Inflammatory macrophage (primary cell): ENCODE results near the gene CT45A1.
A peak's percentile ranks its signal among the peaks of the same experiment; 100 is the strongest.
"Not testable (repeated sequence)": the region's sequence is repeated elsewhere in the genome, so short reads cannot be mapped to it uniquely, and the experiment has no call there.

Experiments used
- DNase-seq, 2 donors: peaks; one replicate each; pipeline ENCODE4 v3.0.0-alpha.2; 2020 to 2022
- total RNA-seq, 18 experiments: gene quantifications; one replicate each; lab custom pipeline; 2026; ENCODE audit warnings: mixed read lengths in 6 of 18, inconsistent platforms in 2 of 18; lab: John Stamatoyannopoulos, UW

The CT45A1 gene, protein sequence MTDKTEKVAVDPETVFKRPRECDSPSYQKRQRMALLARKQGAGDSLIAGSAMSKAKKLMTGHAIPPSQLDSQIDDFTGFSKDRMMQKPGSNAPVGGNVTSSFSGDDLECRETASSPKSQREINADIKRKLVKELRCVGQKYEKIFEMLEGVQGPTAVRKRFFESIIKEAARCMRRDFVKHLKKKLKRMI
- total RNA-seq = 0 reads per million in 18 experiments

- not testable (repeated sequence) for DNase-seq
These were observed at the start of gene CT45A1 for GRCh38 chrX:135713183-135713689. Gene CT45A1 (plus strand): TSS chrX:135713639. CDS start chrX:135718941, 5,302 bp downstream.

- DNase-seq = not testable (repeated sequence)
These were observed 40.5 kb upstream of the CT45A1 start for GRCh38 chrX:135672979-135673378.

DNA sequence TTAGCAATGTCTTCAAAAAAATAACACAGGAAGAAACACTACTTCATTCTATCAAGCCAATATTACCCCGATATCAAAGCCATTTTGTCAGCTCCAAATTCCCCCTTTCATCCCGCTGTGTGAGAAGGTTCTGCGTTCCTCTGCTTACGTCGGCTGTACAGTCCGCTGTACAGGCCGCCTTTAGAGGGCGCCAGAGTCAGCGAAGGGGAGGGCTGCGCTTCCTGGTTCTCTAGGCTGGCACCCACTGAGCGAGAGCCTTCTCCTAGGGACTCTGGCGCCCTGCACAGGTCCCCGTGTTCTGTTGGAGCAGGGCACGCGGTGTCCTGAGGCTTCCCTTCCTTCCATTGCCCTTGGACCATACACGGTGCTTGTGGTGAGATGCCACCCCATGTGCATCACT lies 25.3 kb upstream of the CT45A1 start:
- no peak for DNase-seq

- DNase-seq = no peak
These were observed 18.0 kb upstream of the CT45A1 start for GRCh38 chrX:135695471-135695870.

DNA sequence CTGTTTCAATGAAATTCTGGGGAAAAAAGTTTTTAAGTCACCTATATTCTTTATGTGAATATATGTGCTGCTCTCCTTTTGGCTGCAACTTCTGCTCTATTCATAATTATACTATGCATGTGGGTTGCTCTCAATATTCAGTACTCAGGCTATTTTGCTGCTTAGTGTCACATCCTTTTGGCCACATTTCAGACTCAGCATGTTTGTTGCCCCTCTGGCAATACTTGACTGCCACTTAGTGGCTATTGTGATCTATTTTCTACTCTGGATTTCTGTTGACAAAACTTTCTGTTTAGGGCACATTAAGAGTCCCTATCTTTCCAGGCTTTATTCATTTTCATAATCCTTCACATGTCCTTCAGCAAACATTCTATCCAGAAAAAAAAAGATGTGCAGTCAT lies 15.8 kb upstream of the CT45A1 start:
- DNase-seq = no peak

GRCh38 chrX:135698924-135699323 lies 14.5 kb upstream of the CT45A1 start:
- no peak for DNase-seq

- DNase-seq = peak; percentile 49 to 51
These were observed 5.6 kb upstream of the CT45A1 start for GRCh38 chrX:135707880-135708279.

GRCh38 chrX:135713795-135714194 lies 356 bp downstream of the CT45A1 start:
- no peak for DNase-seq

GRCh38 chrX:135734666-135735065 lies 21.2 kb downstream of the CT45A1 start:
- DNase-seq = not testable (repeated sequence)

DNA sequence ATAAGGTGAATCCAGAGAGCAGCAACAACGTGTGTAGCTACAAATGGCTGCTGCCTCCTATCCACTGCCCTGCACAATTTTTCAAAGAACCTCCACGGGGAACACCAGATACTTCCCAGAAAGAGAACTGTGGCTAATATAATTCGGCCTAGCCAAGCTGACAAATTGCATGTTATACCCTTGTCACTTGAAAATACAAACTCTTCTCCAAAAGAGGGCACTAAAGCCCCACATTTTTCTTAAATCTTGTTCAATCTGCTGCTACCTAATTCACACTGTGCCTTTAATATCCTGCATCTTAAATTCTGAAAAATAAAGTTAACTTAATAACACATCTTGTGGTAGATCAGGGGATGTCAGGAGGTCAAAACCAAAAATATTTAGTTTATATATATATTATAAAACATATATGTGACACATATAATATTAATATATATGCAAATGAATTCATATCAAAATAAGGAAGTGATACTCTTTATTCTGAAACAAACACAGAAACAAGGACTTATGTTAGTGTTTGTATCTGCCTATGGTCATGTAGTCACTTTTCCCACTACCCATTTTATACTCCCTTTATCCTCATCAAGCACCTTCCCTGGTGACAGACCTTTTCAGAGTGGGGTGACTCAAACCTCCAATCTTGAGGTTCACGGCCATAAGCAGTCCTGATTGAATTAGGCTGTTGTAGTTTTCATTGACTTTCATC lies 24.1 kb downstream of the CT45A1 start:
- peak in 1 of 2 donors; percentile 15 for DNase-seq

DNA sequence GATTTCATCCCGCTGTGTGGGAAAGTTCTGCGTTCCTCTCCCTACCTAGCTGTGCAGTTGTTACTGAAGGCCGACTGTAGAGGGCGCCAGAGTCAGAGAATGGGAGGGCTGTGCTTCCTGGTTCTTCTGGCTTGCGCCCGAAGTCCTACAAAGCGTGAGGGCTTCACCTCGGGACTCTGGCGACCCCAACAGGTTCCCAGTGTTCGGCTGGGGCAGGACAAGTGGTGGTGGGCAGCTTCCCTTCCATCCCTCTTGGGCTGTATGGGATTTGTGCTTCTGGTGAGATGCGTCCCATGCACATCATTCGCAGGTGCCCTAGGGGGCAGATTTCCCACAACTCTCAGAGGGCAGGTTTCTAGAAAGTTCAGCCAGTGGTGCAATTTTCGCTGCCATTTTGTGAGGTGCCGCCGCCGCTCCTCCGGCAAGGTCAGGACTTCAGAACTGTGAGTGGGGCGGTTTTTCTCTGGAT lies 27.3 kb downstream of the CT45A1 start:
- DNase-seq = peak; percentile 45 to 64

DNA sequence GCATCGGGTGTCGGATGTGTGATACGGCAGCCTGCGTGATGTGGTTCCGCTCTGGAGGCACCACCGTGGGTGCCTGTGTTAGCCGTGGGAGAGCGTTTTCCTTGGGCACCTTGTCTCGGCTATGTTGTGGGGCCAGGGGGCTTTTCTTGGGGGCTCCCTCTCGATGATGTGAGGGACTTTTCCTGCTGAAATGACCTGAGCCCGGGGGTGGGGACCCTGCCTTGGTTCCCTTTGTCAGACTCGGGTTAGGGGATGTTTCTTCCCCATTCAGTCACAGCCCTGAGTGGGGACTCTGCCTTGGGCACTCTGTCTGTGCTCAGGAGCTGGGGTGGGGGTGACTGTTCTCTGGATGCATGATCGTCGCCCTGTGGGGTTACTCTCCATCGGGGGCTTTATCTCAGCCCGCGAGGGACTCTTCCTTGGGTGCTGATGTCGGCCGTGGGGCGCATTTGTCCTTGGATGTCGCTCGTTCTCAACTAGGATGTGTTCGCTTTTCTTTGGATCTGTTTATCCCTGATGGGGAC lies 27.8 kb downstream of the CT45A1 start:
- DNase-seq = no peak

DNA sequence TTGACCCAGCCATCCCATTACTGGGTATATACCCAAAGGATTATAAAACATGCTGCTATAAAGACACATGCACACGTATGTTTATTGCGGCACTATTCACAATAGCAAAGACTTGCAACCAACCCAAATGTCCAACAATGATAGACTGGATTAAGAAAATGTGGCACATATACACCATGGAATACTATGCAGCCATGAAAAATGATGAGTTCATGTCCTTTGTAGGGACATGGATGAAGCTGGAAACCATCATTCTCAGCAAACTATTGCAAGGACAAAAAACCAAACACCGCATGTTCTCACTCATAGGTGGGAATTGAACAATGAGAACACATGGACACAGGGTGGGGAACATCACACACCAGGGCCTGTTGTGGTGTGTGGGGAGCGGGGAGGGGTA lies 31.3 kb downstream of the CT45A1 start:
- DNase-seq = not testable (repeated sequence)

GRCh38 chrX:135768091-135768490 lies 54.7 kb downstream of the CT45A1 start, which contains the start of gene CT45A3:
Gene CT45A3 (minus strand): TSS chrX:135768191. CDS start chrX:135764444, 3,747 bp downstream.
- DNase-seq = not testable (repeated sequence)
